GM23248 (cell line): ENCODE measurements around the gene CD300E. TPM values are rescaled to one million over a fixed set of nuclear protein-coding genes. Genes with fewer than 3 reads are reported as not detected.

ENCODE experiments used
- DNase-seq: peaks from one replicate; pipeline ENCODE4 v3.0.0-alpha.2; 2015
- H2AFZ ChIP-seq: fragments of 200-600 bp; sonication (generic); 2 replicates; pipeline ENCODE4 v1.6.1; 2016; ENCODE audit warnings: antibody characterized with exemption
- H3F3A ChIP-seq: fragments of 200-600 bp; sonication (generic); 2 replicates; pipeline ENCODE4 v1.6.1; 2016; ENCODE audit warnings: mild to moderate bottlenecking, antibody characterized with exemption, mixed run types; ENCODE audit not compliant: insufficient read depth
- H3K27ac ChIP-seq: fragments of 200-600 bp; sonication (generic); 2 replicates; pipeline ENCODE4 v1.5.1; 2016; ENCODE audit warnings: mild to moderate bottlenecking
- H3K27me3 ChIP-seq: fragments of 200-600 bp; sonication (generic); replicated peaks from 2 replicates; pipeline ENCODE4 v1.6.1; 2016; ENCODE audit warnings: mild to moderate bottlenecking; ENCODE audit not compliant: insufficient read depth
- H3K36me3 ChIP-seq: fragments of 200-600 bp; sonication (generic); 2 replicates; pipeline ENCODE4 v1.6.1; 2016; ENCODE audit warnings: low read depth, mild to moderate bottlenecking
- H3K4me1 ChIP-seq: fragments of 200-600 bp; sonication (generic); 2 replicates; pipeline ENCODE4 v1.6.1; 2016; ENCODE audit warnings: mild to moderate bottlenecking; ENCODE audit not compliant: insufficient read depth
- H3K4me2 ChIP-seq: fragments of 200-600 bp; sonication (generic); one replicate; pipeline ENCODE4 v1.6.1; 2016; ENCODE audit warnings: mild to moderate bottlenecking; ENCODE audit not compliant: unreplicated experiment
- H3K4me3 ChIP-seq: fragments of 200-600 bp; sonication (generic); 2 replicates; pipeline ENCODE4 v1.5.1; 2016; ENCODE audit warnings: mild to moderate bottlenecking
- H3K79me2 ChIP-seq: fragments of 200-600 bp; sonication (generic); 2 replicates; pipeline ENCODE4 v1.6.1; 2016; ENCODE audit warnings: mild to moderate bottlenecking; ENCODE audit not compliant: insufficient read depth
- H3K9ac ChIP-seq: fragments of 200-600 bp; sonication (generic); 2 replicates; pipeline ENCODE4 v1.6.1; 2016; ENCODE audit warnings: mild to moderate bottlenecking
- H3K9me2 ChIP-seq: fragments of 200-600 bp; sonication (generic); 2 replicates; pipeline ENCODE4 v1.6.1; 2016; ENCODE audit warnings: mixed run types, mild to moderate bottlenecking, moderate library complexity; ENCODE audit not compliant: insufficient read depth
- H3K9me3 ChIP-seq: fragments of 200-600 bp; sonication (generic); one replicate; pipeline ENCODE4 v1.6.1; 2017; ENCODE audit warnings: low read depth
- H4K20me1 ChIP-seq: fragments of 200-600 bp; sonication (generic); 2 replicates; pipeline ENCODE4 v1.6.0; 2016; ENCODE audit not compliant: insufficient read depth
- EZH2 ChIP-seq: fragments of 200-600 bp; sonication (generic); IDR thresholded peaks from 2 replicates; pipeline ENCODE4 v1.6.1; 2018; ENCODE audit warnings: antibody characterized with exemption, mild to moderate bottlenecking; ENCODE audit not compliant: insufficient read depth, poor library complexity, severe bottlenecking
- EZH2phosphoT487 ChIP-seq: fragments of 200-600 bp; sonication (generic); IDR thresholded peaks from 2 replicates; pipeline ENCODE4 v1.6.1; 2018; ENCODE audit warnings: antibody characterized with exemption, moderate library complexity, mild to moderate bottlenecking, low read depth; ENCODE audit not compliant: insufficient read depth
- WGBS, 2 experiments: methylation state at CpG; one replicate each; pipeline ENCODE4 v1.1.6; 2015 to 2017; ENCODE audit warnings: low lambda C conversion rate in 2 of 2, low coverage in 1 of 2; ENCODE audit errors: missing lambda C conversion rate in 2 of 2; 5-methylcytosine and 5-hydroxymethylcytosine counted together
- in situ Hi-C: fragments of 300-500 bp; cut with MboI; formaldehyde crosslinking; loops from 2 replicates; pipeline ENCODE4 v1.15.0; 2020
- polyA plus RNA-seq: library from polyadenylated mRNA; unstranded; fragments of >200 nt; fragmentation: Nextera tagmentation; extraction: Ambion mirVana; gene quantifications from 2 replicates; pipeline ENCODE4 v1.2.1, GENCODE V29; 2016
- total RNA-seq: library from RNA; depleted of rRNA; stranded (reverse); fragments of >200 nt; shearing (Covaris generic); gene quantifications from 2 replicates; pipeline ENCODE4 v1.2.3, GENCODE V29; 2014

CD300E gene
- total and polyA plus RNA-seq, 2 experiments from 2014 or later, result not detected

- H3K27me3 ChIP-seq, result peaks cover 7% of the 10 kb centered on the region; the same call in 1 of the 2 replicates
- in situ Hi-C loops, result no loop called here
- no peaks in the 10 kb centered on the region for H3F3A ChIP-seq
- H3K9me3 ChIP-seq, result no peaks in the 10 kb centered on the region
- no peak overlapping the region for H2AFZ ChIP-seq
- no peak for DNase-seq
- no peak overlapping the region for H3K4me2 ChIP-seq
- H4K20me1 ChIP-seq, result no peaks in the 10 kb centered on the region
- H3K27ac ChIP-seq, result no peak overlapping the region
- no peaks in the 10 kb centered on the region for H3K9me2 ChIP-seq
- no peaks in the 10 kb centered on the region for H3K4me1 ChIP-seq
- no peaks in the 10 kb centered on the region for H3K79me2 ChIP-seq
- H3K4me3 ChIP-seq, result no peak overlapping the region
- no peak overlapping the region for H3K9ac ChIP-seq
- no peaks in the 10 kb centered on the region for H3K36me3 ChIP-seq
- TF ChIP-seq EZH2 (no peak), EZH2phosphoT487 (no peak)
Observed at GRCh38 chr17:74643826-74644225, 20.3 kb upstream of the CD300E start.

- 63 to 74% methylated on average over 7 of the region's 7 CpGs for WGBS, 2 experiments
- no peak overlapping the region for H3K27ac ChIP-seq
- H4K20me1 ChIP-seq, result no peaks in the 10 kb centered on the region
- H3K27me3 ChIP-seq, result peaks cover 3% of the 10 kb centered on the region; the same call in 1 of the 2 replicates
- no peak overlapping the region for H3K4me2 ChIP-seq
- H3K4me1 ChIP-seq, result no peaks in the 10 kb centered on the region
- H3K36me3 ChIP-seq, result no peaks in the 10 kb centered on the region
- no peaks in the 10 kb centered on the region for H3F3A ChIP-seq
- H3K9me2 ChIP-seq, result no peaks in the 10 kb centered on the region
- H3K4me3 ChIP-seq, result no peak overlapping the region
- DNase-seq, result no peak
- no peak overlapping the region for H3K9ac ChIP-seq
- in situ Hi-C loops, result no loop called here
- no peaks in the 10 kb centered on the region for H3K79me2 ChIP-seq
- TF ChIP-seq EZH2, result no peak
- no peak for TF ChIP-seq EZH2phosphoT487
- H3K9me3 ChIP-seq, result no peaks in the 10 kb centered on the region
- H2AFZ ChIP-seq, result no peak overlapping the region
Observed at GRCh38 chr17:74642995-74643394, 19.5 kb upstream of the CD300E start.

GRCh38 chr17:74642556-74642955 lies 19.0 kb upstream of the CD300E start:
- in situ Hi-C loops, result no loop called here
- 26 to 28% methylated on average over 4 of the region's 4 CpGs for WGBS, 2 experiments
- DNase-seq, result no peak
- H3K4me1 ChIP-seq, result no peaks in the 10 kb centered on the region
- TF ChIP-seq EZH2 (no peak), EZH2phosphoT487 (no peak)
- no peak overlapping the region for H3K4me3 ChIP-seq
- H4K20me1 ChIP-seq, result no peaks in the 10 kb centered on the region
- no peak overlapping the region for H3K9ac ChIP-seq
- H3K27ac ChIP-seq, result no peak overlapping the region
- no peaks in the 10 kb centered on the region for H3K9me2 ChIP-seq
- peaks cover 3% of the 10 kb centered on the region; the same call in 1 of the 2 replicates for H3K27me3 ChIP-seq
- H3K79me2 ChIP-seq, result no peaks in the 10 kb centered on the region
- H3K4me2 ChIP-seq, result no peak overlapping the region
- no peaks in the 10 kb centered on the region for H3K36me3 ChIP-seq
- no peaks in the 10 kb centered on the region for H3K9me3 ChIP-seq
- no peak overlapping the region for H2AFZ ChIP-seq
- H3F3A ChIP-seq, result no peaks in the 10 kb centered on the region

GRCh38 chr17:74641958-74642298 lies 18.4 kb upstream of the CD300E start:
- TF ChIP-seq EZH2phosphoT487 (no peak), EZH2 (no peak)
- no peaks in the 10 kb centered on the region for H4K20me1 ChIP-seq
- peaks cover 3% of the 10 kb centered on the region; the same call in 1 of the 2 replicates for H3K27me3 ChIP-seq
- H3K9me2 ChIP-seq, result no peaks in the 10 kb centered on the region
- no peak overlapping the region for H3K4me3 ChIP-seq
- H3K36me3 ChIP-seq, result no peaks in the 10 kb centered on the region
- no peaks in the 10 kb centered on the region for H3K4me1 ChIP-seq
- 71 to 86% methylated on average over 2 of the region's 2 CpGs for WGBS, 2 experiments
- no peak overlapping the region for H2AFZ ChIP-seq
- H3K9ac ChIP-seq, result no peak overlapping the region
- no peak overlapping the region for H3K4me2 ChIP-seq
- DNase-seq, result no peak
- no peaks in the 10 kb centered on the region for H3K9me3 ChIP-seq
- no peak overlapping the region for H3K27ac ChIP-seq
- H3K79me2 ChIP-seq, result no peaks in the 10 kb centered on the region
- H3F3A ChIP-seq, result no peaks in the 10 kb centered on the region
- in situ Hi-C loops, result no loop called here

GRCh38 chr17:74641224-74641957 lies 17.9 kb upstream of the CD300E start:
- Histone ChIP-seq H3K36me3 (no peaks in the 10 kb centered on the region), H3K9me3 (no peaks in the 10 kb centered on the region), H3F3A (no peaks in the 10 kb centered on the region), H3K79me2 (no peaks in the 10 kb centered on the region), H3K27ac (no peak overlapping the region), H2AFZ (no peak overlapping the region), H3K27me3 (no peaks in the 10 kb centered on the region; the same call in 1 of the 2 replicates), H3K9me2 (no peaks in the 10 kb centered on the region), H3K4me2 (no peak overlapping the region), H3K4me1 (no peaks in the 10 kb centered on the region), H4K20me1 (no peaks in the 10 kb centered on the region), H3K9ac (no peak overlapping the region), H3K4me3 (no peak overlapping the region)
- no peak for TF ChIP-seq EZH2phosphoT487
- no peak for TF ChIP-seq EZH2
- WGBS, 2 experiments, result 23 to 28% methylated on average over 5 to 6 of the region's 6 CpGs
- in situ Hi-C loops, result no loop called here
- no peak for DNase-seq
